GM12878 (cell line): ENCODE measurements around the gene MGP.

Source experiments
- BMI1 ChIP-seq: fragments of 450-650 bp; IDR thresholded peaks from 2 replicates; pipeline ENCODE4 v1.6.1; 2016; ENCODE audit warnings: mild to moderate bottlenecking, moderate library complexity, borderline replicate concordance
- EGR1 ChIP-seq, 2 experiments: IDR thresholded peaks; 1 replicate in 1 of 2; 2 replicates in 1 of 2; pipeline ENCODE4 v1.6.1; 2011 to 2012; ENCODE audit warnings: low read depth in 2 of 2, low read length in 2 of 2, borderline replicate concordance in 1 of 2, mild to moderate bottlenecking in 1 of 2, moderate library complexity in 1 of 2
- HDAC2 ChIP-seq: fragments of 200-600 bp; sonication (generic); IDR thresholded peaks from 2 replicates; pipeline ENCODE4 v1.6.1; 2017
- HDGF ChIP-seq: fragments of 450-650 bp; IDR thresholded peaks from 2 replicates; pipeline ENCODE4 v1.6.1; 2016; ENCODE audit warnings: antibody characterized with exemption
- POLR2A ChIP-seq: IDR thresholded peaks from 2 replicates; pipeline ENCODE4 v1.6.1; 2011; ENCODE audit warnings: low read depth, mild to moderate bottlenecking, low read length
- POLR2AphosphoS5 ChIP-seq: IDR thresholded peaks from 2 replicates; pipeline ENCODE4 v1.6.1; 2011; ENCODE audit warnings: mild to moderate bottlenecking, low read length, inconsistent platforms
- POU2F2 ChIP-seq: IDR thresholded peaks from 3 replicates; pipeline ENCODE4 v1.6.1; 2011; ENCODE audit warnings: low read depth, mild to moderate bottlenecking, low read length, borderline replicate concordance
- RAD21 ChIP-seq: IDR thresholded peaks from 2 replicates; pipeline ENCODE4 v1.6.1; 2011; ENCODE audit warnings: mild to moderate bottlenecking, low read depth, low read length, moderate library complexity; ENCODE audit not compliant: insufficient read depth
- TF ChIP-seq, protein P1 (sequence below), 3 experiments: IDR thresholded peaks in 2 of 3; conservative IDR thresholded peaks in 1 of 3; 2 replicates each; pipeline ENCODE4 v1.5.1; 2011; ENCODE audit warnings: low read depth in 3 of 3, low read length in 3 of 3, mild to moderate bottlenecking in 3 of 3, control low read depth in 2 of 3, moderate library complexity in 2 of 3, inconsistent platforms in 1 of 3, mixed read lengths in 1 of 3; ENCODE audit not compliant: control insufficient read depth in 2 of 3, insufficient read depth in 1 of 3; ENCODE audit errors: extremely low read depth in 1 of 3

DNA sequence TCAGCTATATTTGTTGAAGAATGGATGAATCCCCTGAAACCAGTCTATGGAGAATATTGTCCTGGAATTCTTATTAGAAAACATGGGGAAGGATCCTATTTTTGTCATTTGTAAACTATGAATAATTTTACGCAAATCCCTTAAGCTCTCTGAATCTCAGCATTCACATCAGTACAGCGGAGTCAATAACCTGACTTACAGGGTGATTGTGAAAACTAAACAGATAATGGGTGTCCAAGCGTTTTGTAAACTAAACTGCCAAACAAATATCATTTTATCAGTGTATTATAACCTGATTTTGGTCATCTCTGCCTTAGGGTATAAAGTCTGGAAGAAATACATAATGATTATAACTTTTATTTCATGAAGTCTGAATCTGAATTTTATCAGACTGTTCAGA, 52.3 kb downstream of the MGP start:
- no peak for TF ChIP-seq POLR2A
- no peak for TF ChIP-seq RAD21
- no peak for TF ChIP-seq POLR2AphosphoS5
- TF ChIP-seq POU2F2 = no peak
- TF ChIP-seq HDAC2 = no peak
- no peak for TF ChIP-seq EGR1 (IDR thresholded peaks at IDR 0.05; ENCODE audit: borderline replicate concordance in 1 of 2, low read depth in 2 of 2, low read length in 2 of 2)
- TF ChIP-seq HDGF = no peak
- no peak for TF ChIP-seq BMI1
- TF ChIP-seq, protein P1, sequence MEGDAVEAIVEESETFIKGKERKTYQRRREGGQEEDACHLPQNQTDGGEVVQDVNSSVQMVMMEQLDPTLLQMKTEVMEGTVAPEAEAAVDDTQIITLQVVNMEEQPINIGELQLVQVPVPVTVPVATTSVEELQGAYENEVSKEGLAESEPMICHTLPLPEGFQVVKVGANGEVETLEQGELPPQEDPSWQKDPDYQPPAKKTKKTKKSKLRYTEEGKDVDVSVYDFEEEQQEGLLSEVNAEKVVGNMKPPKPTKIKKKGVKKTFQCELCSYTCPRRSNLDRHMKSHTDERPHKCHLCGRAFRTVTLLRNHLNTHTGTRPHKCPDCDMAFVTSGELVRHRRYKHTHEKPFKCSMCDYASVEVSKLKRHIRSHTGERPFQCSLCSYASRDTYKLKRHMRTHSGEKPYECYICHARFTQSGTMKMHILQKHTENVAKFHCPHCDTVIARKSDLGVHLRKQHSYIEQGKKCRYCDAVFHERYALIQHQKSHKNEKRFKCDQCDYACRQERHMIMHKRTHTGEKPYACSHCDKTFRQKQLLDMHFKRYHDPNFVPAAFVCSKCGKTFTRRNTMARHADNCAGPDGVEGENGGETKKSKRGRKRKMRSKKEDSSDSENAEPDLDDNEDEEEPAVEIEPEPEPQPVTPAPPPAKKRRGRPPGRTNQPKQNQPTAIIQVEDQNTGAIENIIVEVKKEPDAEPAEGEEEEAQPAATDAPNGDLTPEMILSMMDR (IDR thresholded peaks at IDR 0.05 in 2 of 3, conservative IDR thresholded peaks at IDR 0.05 in 1 of 3; ENCODE audit: control insufficient read depth in 2 of 3, extremely low read depth in 1 of 3, insufficient read depth in 1 of 3, low read depth in 3 of 3, low read length in 3 of 3) = no peak
